ENCODE results near the gene CC2D2B. TPM values are rescaled to one million over a fixed set of nuclear protein-coding genes. Genes with fewer than 3 reads are reported as not detected.
A peak's percentile ranks its signal among the peaks of the same experiment; 100 is the strongest.
"Not testable (repeated sequence)": the region's sequence is repeated elsewhere in the genome, so short reads cannot be mapped to it uniquely, and the experiment has no call there.

CC2D2B gene, protein sequence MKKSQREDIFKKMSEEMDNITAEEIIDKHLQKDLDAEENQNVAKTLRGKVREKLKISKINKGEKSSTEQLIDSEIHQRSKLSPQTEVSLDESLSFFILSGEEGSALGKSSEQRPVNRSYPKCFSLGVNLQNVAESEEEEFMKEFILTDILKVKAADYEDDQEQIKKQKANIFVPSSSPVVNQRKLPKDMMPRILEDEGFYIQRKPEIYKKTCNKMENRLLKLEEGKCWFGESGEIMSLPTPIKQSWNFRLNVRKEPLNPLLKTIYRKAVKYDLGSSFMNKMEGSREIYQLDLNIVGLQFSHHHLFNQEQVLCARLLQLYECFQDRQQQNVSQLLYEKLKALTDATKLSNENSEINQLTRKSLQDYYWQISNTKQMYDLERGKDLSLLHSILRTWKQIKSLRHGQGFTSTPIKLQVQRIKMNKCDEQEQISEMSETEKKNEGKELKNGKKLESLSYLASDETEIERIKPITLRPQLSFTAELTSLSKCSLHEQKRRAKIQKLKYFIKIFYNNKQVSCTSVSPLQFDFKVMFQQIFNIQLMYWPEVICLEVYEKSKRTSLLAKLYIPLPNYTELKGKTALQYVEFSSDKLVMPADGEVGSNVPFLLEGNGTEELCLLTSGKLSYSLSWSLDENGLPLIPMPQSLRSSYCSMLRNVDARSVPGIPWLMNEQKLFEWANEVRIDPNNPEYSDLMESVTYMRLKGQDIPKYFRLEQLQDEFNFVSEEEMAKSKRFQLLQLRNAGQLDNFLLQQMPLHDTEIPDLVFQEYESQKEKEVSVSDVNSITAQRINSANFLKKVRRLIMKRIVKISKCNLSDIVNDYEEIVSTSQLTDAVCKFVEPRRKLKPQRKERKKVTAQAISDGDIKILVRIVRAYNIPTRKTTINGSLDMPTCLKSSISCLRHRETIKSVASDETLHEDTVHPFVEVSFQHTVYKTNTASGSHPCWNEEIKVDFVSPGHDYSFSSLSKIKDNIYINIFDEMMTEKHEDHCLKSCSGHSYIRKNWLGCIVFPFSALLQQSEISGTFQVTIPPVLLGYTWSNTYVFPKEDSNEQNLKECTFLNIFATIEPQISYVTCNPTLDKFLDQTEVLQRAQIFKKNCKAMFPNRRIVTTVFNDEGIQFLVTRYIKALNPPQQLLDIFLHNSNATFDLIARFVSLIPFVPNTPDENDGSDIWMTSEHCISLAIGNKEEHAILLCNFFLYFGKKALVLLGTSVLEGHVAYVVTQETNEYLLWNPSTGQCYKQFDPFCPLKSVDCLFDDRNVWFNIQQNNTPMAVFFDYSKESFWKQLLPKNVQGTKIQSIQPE (N-terminal part only)
- not detected for polyA plus RNA-seq (2013, experiment 1 of 2; ENCODE audit: insufficient read length)
- not detected for polyA plus RNA-seq (2013, experiment 2 of 2; ENCODE audit: insufficient read length)

DNA sequence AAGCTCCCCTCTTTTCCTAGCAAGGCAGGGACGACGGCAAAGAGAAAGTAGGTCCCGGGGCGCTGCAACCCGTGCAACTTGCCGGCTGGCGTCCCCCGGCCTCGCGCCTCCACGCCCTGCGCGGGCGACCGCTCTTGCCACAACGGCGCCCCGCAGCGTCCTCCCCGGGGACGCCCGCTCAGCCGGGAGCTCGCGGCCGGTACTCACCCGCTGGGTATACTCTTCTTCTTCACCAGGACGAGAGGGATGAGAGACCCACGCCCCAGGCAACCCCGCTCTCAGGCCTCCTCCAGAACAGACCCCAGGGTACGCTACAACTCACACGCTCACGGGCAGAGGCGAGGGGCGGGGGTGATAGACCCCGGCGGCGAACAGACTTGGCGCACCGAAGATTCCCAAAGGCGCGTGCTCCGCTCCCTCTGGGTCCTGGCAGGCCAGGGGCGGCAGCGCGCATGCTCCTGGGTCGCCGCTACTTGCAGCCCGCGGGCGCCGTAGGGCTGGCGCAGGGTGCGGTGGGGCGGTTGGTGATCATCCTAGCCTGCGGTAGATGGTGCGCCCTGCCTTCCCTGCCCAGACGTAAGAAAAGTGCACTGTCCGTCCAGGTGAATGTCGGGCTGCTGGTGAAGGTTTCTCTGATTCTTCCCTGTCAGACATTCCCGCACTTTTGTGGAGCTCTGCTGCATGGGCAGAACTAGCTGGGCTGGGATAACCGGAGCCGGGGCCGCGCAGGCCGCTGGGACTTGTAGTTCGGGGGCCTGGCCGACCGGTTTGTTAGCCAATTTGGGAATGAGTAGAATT is at the start of gene CC2D2B:
CC2D2B (plus strand) TSS at position 520 of the 798 bp plus-strand sequence. CDS start 3,349 bp downstream, outside the sequence.
- DNase-seq: peak; percentile 78

DNA sequence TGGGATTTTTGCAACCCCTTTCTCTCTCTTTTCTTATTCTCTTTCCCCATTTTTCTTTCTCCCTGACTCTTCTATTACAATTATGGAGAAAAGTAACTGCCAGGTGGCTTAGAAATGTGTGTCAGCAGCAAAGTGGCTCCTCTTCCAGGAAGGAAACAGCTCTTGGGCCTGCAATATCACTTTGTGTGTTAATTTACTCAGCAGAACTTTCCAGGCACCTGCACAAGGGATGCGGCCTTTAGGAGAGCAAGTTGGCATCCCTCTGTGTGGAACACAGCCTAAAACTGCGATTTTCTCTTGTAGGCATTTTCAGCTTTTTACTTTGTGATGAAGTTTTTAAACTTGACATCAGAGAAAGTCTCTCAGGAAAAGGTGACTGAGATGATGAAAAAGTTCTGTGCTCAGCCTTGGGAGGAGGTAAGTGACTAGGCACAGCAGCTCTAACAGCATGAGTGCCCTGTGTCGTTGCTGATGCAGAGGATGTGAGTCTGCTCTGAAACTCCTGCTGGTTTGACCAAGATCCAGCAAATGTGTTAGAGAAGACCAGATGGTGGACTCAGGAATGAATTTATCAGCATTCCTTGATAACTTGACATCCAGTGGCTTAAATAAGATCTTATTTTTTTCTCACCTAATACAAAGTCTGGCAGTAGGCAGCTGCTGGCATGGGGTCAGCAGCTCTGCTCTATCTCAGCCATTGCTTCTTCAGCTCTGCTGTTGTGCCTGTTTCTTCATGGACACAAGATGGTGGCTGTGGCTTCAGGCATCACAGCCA is 47.4 kb upstream of the CC2D2B start:
- no peak for DNase-seq

DNA sequence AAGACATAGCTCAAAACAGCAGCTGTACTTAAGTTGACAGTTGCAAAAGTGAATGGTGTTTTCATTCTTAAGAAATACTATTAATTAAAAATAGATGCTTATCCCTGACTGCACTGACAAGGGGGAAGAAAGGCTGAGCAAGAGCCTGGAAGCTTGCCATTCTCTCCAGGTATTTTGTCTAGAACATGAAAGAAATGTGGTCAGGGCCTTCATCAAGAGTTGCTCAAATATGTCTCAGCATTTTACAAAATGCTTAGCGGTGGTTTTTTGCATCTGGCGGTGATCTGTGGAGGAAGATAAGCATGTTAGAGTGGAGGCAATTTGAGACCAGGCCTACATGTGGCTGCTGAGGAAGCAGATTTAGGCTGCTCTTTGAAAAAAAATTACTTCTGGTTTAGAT is 46.4 kb upstream of the CC2D2B start:
- no peak for DNase-seq

DNA sequence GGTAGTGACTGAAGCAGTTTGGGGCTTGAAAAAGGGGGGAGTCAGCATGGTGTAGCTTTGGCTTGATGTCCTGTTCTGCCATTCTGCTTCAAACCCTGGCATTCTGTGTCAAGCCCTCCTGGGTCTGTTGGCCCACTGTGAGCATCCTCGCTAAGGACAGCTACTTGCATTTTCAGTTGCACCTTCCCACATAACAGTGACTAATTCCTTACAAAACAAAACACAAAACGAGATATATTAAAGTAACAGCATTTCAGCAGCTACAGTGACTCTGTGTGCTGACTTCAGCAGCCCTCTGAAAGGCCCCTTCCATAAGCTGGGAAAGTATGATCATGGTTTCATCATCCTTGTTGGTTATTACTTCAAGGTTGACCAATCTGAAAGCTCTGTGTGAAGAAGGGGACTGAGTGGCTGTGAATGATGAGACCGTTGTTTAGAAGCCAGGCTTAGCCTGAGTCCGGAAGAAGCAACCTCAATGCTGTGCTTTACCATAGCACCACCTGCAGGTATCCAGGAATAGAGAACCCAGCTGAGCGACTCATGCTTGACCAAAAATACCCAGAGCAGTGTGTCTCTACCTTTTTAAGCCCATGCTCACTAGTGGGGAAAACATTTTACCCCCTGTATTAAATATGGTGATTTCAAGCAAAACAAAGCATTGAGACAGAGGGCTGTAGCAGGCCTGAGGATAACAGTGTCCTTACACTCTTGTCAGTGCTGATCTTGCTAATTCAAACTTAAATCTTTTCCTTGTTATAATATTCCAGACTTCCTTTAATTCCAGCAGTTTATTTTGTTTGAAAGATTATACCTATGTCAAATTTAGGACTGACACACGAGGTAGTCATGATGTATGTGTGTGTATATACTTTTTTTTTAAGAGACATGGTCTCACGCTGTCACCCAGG is 42.6 kb upstream of the CC2D2B start:
- peak; percentile 80 for DNase-seq

DNA sequence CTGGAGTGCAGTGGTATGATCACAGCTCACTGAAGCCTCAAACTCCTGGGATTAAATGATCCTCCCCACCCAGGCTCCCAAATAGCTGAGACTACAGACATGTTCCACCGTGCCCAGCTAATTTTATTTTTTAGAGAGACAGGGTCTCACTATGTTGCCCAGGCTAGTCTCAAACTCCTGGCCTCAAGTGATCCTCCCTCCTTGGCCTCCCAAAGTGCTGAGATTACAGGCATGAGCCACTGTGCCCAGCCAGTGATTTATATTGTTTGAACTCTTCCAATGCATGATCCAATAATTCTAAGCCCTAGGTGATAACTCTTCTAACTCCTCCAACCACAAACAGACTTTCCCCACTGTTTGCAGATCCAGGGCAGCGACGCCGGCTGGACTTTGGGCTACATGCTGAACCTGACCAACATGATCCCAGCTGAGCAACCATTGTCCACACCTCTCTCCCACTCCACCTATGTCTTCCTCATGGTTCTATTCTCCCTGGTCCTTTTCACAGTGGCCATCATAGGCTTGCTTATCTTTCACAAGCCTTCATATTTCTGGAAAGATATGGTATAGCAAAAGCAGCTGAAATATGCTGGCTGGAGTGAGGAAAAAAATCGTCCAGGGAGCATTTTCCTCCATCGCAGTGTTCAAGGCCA is 41.8 kb upstream of the CC2D2B start:
- DNase-seq: no peak

DNA sequence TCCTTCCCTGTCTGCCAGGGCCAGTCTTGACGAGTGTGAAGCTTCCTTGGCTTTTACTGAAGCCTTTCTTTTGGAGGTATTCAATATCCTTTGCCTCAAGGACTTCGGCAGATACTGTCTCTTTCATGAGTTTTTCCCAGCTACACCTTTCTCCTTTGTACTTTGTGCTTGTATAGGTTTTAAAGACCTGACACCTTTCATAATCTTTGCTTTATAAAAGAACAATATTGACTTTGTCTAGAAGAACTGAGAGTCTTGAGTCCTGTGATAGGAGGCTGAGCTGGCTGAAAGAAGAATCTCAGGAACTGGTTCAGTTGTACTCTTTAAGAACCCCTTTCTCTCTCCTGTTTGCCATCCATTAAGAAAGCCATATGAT is 41.3 kb upstream of the CC2D2B start:
- DNase-seq: no peak

DNA sequence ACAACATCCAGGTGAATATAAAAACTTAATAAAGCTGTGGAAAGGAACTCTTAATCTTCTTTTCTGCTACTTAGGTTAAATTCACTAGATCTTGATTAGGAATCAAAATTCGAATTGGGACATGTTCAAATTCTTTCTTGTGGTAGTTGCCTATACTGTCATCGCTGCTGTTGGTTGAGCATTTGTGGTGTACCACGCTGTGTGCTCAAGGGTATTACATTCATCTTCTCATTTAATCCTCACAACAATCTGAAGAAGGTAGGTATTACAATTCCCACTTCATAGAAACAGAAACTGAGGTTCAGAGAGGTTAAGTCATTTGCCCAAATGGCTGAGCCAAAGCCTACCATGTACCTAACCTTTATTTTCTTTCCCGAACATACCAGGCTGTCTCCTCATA is 39.9 kb upstream of the CC2D2B start:
- DNase-seq: no peak

DNA sequence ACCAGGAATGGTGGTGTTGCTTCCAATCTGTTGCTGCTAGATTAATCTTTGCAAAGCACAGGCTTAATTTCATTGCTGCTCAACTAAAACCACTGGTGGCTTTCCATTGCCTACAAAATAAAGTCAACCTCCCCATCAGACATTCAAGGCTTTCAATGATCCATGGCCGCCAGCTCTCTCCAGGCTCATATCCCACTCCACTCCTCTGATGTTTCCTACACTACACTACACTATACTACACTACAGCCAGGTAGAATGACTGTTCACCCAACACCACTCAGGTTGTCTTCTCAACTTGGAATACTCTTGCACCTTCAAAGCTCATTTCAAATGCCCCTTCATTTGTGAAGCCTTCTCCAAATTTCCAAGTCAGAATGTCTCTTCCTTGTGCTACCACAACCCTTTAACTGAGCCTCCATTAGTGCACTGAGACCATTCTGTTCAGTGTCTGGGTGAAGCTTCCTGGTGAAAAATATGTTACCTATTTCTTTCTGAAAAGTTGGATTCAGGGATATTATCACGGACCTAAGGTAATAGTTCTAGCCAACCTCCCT is 35.5 kb upstream of the CC2D2B start:
- DNase-seq: no peak

DNA sequence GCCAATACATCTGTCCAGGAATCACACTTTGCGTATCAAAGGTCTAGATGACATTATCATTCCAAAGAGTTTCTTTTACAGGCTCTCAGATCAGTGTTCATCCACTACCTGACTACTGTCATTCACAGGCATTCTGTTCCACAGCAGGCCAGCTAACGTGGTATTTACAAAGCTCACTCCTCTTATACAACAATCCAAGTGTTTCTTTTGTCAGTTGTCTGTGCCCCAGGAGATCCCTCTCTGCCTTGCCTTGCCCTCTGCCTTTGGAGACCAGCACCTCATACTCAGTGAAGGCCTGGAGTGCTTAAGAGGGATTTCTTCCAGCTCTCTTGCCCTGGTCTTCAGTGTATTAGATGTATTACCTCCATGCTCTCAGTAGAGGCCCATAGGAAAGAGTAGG is 34.6 kb upstream of the CC2D2B start:
- no peak for DNase-seq

DNA sequence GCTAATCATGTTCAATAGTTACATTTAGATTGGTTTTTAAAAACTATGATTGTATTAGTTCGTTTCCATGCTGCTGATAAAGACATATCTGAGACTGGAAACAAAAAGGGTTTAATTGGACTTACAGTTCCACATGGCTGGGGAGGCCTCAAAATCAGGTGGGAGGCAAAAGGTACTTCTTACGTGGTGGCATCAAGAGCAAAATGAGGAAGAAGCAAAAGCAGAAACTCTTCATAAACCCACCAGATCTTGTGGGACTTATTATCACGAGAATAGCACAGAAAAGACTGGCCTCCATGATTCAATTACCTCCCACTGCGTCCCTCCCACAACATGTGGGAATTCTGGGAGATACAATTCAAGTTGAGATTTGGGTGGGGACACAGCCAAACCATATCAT is 34.1 kb upstream of the CC2D2B start:
- no peak for DNase-seq

DNA sequence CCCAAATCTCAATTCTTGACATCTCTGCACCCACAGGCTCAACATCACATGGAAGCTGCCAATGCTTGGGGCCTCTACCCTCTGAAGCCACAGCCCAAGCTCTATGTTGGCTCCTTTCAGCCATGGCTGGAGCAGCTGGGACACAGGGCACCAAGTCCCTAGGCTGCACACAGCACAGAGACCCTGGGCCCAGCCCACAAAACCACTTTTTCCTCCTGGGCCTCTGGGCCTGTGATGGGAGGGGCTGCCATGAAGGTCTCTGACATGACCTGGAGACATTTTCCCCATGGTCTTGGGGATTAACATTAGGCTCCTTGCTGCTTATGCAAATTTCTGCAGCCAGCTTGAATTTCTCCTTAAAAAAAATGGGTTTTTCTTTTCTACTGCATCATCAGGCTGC is 33.0 kb upstream of the CC2D2B start:
- DNase-seq: not testable (repeated sequence)

DNA sequence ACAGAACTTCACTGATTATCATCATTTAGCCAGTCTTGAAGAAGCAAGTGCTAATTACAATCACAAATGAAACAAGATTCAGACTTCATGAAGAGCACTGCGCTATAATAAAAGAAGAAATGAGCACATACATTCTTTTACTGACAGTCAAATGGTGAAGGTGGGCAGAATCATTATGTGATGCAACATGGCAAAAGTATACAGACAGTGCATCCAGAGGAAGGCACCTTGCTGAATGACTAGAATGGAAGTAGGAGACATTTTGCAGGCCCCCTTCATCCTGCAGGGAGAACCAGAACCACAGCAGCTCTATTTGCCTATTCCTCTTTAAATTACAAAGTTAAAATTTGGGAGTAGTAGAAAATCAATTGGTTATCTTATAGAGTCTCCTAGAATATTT is 31.0 kb upstream of the CC2D2B start:
- DNase-seq: no peak

DNA sequence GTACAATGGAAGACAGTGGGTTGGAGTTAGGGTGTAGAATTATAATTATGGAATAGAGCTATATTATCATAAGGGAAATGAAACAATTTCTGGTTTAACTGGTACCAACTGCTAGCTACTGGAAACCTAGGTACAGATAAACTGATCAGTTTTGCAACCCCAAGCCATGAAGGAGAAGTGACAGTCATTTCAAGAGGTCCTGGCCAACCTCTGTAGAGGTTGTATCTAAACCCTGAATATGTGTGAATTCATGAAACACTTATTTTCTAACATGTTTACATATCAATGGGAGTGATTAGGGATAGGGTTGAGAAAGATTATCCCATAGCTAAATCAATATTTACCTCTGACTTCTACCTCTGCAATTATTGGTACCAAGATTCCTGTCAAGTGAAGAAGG is 29.9 kb upstream of the CC2D2B start:
- no peak for DNase-seq

DNA sequence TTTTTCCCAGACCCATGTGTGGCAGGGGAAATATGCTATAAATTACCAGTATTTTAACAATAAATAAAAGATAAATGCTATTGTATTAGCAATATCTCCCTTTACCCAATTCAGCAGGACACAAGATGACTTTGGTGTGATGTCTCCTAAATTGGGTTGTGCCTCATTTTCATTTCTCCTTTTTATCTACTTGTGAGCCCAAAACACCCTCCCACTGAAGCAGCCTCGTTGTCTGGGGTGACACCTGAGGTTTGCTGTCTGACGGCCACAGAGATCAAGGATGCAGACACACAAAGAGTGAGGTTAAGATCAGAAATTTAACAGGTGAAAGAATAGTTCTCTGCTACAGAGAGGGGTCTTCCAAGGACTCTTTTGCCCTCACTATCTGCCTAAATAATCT is 27.1 kb upstream of the CC2D2B start:
- no peak for DNase-seq

DNA sequence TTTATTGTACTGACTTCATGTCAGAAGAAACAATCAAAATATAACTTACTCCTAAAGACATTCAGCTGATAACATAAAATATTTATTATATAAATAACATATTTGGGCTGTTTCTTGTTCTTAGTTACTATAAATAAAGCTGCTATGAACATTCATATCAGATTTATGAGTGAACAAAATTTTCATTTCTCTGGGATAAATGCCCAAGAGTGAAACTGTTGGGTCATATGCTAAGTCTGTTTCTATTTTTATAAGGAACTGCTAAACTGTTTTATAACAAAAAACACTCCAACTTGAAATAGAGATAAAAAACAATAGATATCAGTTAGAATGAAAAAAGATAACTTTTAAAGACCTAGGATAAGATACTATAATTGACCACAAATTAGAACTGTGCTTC is 26.5 kb upstream of the CC2D2B start:
- no peak for DNase-seq

DNA sequence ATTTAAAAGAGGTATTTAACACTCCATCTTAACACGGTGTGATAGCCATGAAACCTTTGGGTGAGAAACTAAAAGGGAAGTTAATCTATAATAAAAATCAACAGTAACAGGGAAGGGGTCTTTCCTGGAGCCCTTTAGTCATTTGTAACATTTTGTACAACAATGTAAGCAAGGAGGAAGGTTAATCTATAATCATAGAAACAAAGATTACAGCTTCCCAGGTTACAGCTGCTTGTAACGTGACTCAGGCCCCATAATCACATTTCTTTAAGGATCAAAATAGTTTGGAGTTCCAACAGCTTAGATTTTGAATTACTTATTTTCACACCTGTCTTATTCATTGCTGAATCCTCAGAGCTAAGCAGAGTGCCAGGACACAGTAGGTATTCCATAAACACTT is 17.9 kb upstream of the CC2D2B start:
- DNase-seq: no peak

DNA sequence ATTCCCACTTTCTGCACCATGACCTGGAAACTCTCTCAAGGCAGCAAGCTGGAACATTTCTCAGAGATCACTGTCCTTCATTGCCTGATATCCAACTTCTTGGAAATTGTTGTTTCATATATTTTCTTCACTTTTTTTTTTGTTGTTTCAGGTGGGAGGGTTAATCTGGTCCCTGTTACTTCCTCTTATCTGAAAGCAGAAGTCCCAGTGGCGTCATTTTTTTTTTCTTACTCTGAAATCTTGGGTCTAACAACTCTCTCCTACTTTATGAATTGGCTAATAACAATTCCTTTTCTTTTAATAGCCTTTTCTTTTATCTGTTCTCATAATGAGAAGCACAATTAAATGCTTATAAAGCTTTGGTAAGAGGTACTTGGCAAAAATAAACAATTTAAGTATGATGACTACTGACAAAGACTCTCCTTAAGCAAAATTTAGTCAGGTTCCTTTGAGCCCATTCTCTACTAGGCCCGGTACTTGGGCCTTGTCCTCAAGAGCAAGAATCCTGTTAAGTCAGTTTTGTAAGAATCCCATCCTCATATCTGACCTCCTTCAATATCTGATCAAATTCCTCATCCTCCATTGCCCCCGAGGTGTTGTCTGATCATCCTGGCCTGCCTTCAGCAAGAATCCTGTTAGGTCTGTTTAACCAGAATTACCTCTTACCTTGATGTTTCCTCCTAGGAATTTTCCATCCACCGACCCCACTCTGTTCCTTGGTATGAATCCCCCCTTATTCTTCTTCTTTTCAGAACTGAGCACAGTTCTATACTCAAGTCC is 11.5 kb upstream of the CC2D2B start:
- DNase-seq: no peak

DNA sequence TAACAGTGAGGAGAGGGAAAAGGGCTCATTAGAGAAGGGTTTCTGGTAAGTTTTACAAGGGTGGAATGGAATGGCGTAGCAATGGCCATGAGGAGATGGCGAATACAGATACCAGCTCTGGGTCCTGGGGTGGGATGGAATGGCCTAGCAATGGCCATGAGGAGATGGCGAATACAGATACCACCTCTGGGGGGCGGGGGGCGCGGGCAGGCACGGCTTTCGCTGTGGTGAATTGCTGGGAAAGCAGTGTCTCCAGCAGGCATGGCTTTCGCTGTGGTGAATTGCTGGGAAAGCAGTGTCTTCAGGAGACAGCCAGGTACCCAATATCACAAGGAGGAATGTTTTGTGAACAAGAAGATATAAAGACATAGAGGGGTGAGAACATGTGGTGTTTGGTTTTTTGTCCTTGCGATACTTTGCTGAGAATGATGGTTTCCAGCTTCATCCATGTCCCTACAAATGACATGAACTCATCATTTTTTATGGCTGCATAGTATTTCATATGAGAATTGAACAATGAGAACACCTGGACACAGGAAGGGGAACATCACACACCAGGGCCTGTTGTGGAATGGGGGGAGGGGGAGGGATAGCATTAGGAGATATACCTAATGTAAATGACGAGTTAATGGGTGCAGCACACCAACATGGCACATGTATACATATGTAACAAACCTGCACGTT is 1.7 kb upstream of the CC2D2B start:
- not testable (repeated sequence) for DNase-seq
